Cardiac septum (tissue), 1 donor: Measurements from ENCODE around the gene KARS1. TPM values are rescaled to one million over a fixed set of nuclear protein-coding genes. Genes with fewer than 3 reads are reported as not detected.
"Not testable (repeated sequence)": the region's sequence is repeated elsewhere in the genome, so short reads cannot be mapped to it uniquely, and the experiment has no call there.

ENCODE experiments used
- DNase-seq: peaks from one replicate; pipeline ENCODE4 v3.0.0-alpha.2; 2020; ENCODE audit warnings: low spot score
- intact Hi-C: fragments of 100-400 bp; cut with DNase I; formaldehyde crosslinking; loops from one replicate; pipeline ENCODE4 v1.14.0; 2022
- total RNA-seq: library from RNA; stranded (reverse); fragmentation: NEBNext Ultra II Directional; extraction: Animal tissue kit (Norgen Biotek cat#: 25700); gene quantifications from one replicate; pipeline ENCODE4 v1.2.1, GENCODE V29; 2021
- donor health status: DM: no; HTN: no; CAD: no.

Gene KARS1
- total RNA-seq, 1 donor from 2014 or later, result 89.3 TPM

DNA sequence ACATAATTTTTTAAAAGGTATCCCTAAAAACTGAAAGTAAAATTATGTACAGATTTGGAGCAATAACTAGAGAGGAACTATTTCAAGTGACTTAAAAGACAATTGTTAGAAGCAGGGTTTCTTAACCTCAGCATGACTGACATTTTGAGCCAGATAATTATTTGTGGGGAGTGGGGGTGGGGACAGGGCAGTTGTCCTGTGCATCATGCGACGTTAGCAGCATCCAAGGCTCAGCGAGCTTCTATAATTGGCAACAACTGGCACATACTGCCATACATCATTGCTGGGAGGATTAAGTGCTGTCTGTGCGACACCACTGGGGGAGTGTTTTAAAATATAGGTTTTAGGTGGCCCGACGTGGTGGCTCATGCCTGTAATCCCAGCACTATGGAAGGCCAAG, 54.2 kb downstream of the KARS1 start:
- DNase-seq, result no peak
- intact Hi-C loops, result no loop called here

DNA sequence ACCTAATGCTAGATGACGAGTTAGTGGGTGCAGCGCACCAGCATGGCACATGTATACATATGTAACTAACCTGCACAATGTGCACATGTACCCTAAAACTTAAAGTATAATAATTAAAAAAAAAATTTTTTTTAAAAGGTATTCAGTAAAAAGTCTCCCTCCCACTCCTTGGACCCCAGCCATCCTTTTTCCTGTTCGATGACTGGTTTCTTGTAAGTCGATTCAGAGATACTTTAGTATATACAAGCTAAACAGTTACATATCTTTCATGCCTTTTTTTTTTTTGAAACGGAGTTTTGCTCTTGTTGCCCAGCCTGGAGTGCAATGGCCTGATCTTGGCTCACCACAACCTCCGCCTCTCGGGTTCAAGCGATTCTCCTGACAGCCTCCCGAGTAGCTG, 55.5 kb downstream of the KARS1 start:
- intact Hi-C loops, result loop anchor here (2.0 kb wide), 1 partner anchor 37 kb away; no protein-coding TSS in a partner anchor
- DNase-seq, result not testable (repeated sequence)

DNA sequence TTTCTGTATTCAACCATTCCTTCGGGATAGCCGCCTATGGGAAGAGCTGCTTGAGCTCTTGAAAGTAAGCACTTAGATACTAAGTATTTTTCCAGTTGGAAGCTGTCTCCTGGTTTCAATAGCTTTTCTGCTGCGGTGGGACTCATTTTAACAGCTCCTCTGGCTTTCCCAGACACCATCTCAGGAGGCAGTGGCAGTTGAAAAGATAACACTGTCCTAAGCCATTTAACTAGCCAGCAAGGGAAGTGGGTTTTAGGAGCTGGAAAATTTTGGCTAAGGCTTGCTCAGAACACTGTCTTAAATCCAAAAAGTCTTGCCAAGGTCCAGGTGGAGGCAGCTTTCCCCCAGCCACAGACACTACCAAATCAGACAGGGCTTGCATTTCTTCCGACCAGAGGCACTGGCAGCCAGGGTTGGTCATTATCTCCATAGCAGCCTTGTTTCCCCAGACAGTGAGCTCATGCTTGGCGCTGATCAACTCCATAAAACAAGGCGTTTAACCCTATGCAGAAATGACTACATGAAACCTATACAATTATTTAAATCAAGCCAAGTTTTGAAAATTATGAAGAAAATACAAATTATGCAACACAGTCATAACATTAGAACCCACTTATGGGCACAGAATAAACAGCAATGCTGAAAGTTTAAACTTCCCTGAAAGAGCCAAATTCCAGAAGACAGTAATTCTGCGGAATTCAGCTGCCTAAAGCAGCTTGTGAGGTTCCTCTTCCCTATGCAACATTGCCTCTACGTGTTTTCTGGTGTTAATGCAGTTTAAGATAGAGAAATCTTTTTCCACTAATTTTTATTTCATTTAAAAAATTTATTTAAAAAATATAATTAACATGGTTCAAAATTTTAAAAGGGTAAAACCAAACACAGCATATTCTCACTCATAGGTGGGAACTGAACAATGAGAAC, 56.3 kb downstream of the KARS1 start:
- intact Hi-C loops, result loop anchor here (2.0 kb wide), 1 partner anchor 36 kb away; no protein-coding TSS in a partner anchor
- DNase-seq, result peak; percentile 86

DNA sequence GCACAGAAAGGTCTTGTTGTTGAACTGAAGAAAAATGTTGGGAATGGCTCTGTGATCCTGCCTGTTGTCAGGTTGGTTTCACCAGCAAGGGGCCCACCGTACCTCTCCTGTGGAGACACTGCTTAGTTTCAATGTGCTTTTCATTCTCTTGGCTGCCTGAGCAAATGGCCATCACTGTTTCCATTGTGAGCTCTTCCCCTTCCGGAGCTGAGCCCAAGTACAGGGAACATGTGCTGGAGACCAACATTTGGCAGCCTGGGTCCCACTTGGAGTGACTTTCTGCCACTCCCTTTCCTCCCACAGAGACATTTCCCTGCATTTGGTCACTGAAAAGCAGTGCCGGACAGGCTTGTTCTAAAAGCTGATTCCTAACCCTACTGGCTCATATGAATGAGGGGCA, 58.2 kb downstream of the KARS1 start:
- intact Hi-C loops, result no loop called here
- peak; percentile 79 for DNase-seq

DNA sequence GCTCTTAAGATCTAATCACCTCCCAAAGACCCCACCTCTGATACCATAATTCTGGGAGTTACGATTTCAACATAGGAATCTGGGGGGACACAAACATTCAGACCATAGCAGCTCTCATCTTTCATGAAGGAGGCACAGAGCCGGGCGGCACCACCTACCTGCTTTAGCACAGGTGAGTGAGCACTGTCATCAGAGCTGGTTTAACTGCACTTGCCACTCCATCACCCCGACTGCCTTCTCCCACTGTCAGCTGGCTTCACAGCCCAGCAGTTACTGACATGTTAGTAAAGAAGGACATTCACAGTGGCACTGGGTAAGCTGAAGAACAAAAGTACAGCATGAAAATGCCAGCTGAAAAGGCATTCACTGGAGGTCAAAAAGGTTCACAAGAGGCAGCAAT, 58.7 kb downstream of the KARS1 start:
- intact Hi-C loops, result no loop called here

DNA sequence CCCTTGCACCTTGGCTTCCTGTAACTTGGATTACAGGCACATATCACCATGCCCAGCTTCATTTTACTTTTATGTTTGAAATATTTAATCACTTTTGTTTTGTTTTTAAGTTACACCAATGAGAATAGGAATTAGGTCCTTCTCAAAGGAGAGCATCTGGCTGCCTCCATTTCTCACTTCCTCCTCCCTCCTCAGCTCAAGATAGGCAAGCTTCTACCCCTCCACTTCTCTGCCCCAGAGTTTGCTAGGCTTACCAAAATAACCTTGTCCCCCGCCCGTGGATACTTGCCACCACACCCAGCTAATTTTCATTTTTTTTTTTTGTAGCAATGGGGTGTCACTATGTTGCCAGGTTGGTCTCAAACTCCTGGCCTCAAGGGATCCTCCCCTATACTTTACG, 63.4 kb downstream of the KARS1 start:
- intact Hi-C loops, result no loop called here
- DNase-seq, result no peak

More for the DNA sequence above, 58.7 kb downstream of the KARS1 start:
- DNase-seq, result no peak

DNA sequence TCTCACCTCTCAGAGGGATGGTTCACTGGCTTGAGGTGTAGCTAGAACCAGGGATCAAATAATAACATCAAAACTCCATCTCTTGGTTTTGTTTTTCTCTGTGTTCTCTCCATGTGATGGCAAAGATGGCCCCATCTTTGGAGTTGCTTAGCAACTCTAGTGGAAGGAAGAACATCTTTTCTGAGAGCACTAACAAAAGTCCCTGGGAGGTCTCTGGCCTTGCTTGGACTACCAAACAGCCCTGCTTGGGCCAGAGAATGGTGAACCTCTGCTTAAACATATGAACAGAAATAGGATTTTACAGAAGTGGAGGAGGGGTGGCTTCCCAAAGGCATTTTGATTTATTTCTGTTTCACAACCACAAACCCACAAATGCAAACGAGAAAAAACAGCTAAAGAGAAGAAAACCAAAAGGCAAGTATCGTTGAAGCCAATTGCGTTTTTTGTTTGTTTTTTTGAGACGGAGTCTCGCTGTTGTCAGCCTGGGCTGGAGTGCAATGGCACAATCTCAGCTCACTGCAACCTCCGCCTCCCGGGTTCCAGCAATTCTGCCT, 68.1 kb downstream of the KARS1 start:
- intact Hi-C loops, result no loop called here

DNA sequence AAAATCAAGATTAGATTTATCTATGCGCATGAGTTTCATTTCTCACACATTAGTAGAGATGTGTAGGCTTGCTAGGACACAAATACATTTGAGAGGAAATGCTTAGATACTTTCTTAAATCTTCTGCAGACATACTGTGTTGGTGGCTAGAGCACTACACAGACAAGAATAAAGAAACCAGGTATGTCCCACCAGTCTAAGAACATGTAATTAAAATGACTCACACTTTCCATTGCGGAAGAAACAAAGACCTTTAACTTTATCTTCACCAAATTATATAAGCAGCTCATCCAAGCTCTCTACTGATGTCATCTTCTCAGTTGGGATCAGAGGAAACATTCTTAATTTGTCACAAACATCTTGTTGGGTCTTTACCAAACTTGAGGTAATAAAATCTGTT, 68.7 kb downstream of the KARS1 start:
- no peak for DNase-seq
- intact Hi-C loops, result no loop called here

More for the DNA sequence above, 68.1 kb downstream of the KARS1 start:
- DNase-seq, result no peak

DNA sequence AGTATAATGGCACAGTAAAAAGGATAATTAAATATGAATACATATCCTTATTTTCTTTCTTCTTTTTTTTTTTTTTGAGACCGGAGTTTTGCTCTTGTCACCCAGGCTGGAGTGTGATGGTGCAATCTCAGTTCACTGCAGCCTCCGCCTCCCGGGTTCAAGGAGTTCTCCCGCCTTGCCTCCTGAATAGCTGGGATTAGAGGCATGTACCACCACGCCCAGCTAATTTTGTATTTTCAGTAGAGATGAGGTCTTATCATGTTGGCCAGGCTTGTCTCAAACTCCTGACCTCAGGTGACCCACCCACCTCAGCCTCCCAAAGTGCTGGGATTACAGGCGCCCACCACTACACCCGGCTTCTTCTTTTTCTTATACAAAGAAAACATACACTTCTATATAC, 69.3 kb downstream of the KARS1 start:
- DNase-seq, result no peak
- intact Hi-C loops, result no loop called here

Other genes starting within 250 kb of the KARS1 start
- 24.6 TPM for gene CFDP1, start 214.2 kb downstream of the KARS1 start, total RNA-seq
- gene TMEM170A, start 183.0 kb downstream of the KARS1 start, total RNA-seq, result 10.4 TPM
- 4.5 TPM for gene CHST6, start 152.2 kb downstream of the KARS1 start, total RNA-seq
- gene CHST5, start 111.6 kb downstream of the KARS1 start, total RNA-seq, result 0.11 TPM
- gene TMEM231, start 91.4 kb downstream of the KARS1 start, total RNA-seq, result 8.5 TPM
- 233 TPM for gene GABARAPL2, start 81.3 kb downstream of the KARS1 start, total RNA-seq
- gene ADAT1, start 24.4 kb downstream of the KARS1 start, total RNA-seq, result 28.0 TPM
- gene TERF2IP, start 108 bp upstream of the KARS1 start, total RNA-seq, result 76.0 TPM
- not detected for gene CPHXL2, start 29.3 kb upstream of the KARS1 start, total RNA-seq
- gene DUXB, start 53.8 kb upstream of the KARS1 start, total RNA-seq, result not detected
- gene CPHXL, start 78.8 kb upstream of the KARS1 start, total RNA-seq, result not detected